ENCODE data around the gene HIKESHI. TPM values are rescaled to one million over a fixed set of nuclear protein-coding genes. Genes with fewer than 3 reads are reported as not detected.
"Not testable (repeated sequence)": the region's sequence is repeated elsewhere in the genome, so short reads cannot be mapped to it uniquely, and the experiment has no call there.

The HIKESHI gene
- polyA plus RNA-seq, 4 donors = 16.8 to 36.5 (median 24.5) TPM

DNA sequence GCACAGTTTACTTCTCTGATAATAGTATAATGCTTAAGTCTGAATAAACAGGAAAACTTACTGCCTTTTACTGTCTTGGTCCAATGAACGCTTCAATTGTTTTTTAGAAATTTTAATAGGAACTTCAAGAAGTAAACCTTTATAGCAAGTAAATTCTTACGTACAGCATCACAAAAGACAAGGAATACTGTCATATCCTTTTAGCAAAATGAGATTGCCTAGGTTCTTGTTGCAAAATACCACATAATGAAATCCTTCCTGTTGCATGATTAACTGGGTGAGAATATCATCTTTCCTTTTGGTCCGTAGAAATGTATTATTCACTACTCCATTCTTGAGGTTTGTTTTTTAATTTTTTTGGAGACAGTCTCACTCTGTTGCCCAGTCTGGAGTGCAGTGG, 22.3 kb upstream of the HIKESHI start:
- peaks cover 0 to 3% (median 2%) of the 10 kb centered on the region in 3 donors for H3K36me3 ChIP-seq (ENCODE audit: control insufficient read depth in 3 of 3, insufficient read depth in 2 of 3, low read depth in 1 of 3, low read length in 3 of 3)
- H3K4me1 ChIP-seq (ENCODE audit: control insufficient read depth in 3 of 3, insufficient read depth in 2 of 3, low read depth in 1 of 3, low read length in 2 of 3) = no peaks in the 10 kb centered on the region
- 98% methylated on average over 3 of the region's 3 CpGs for whole genome bisulfite sequencing, 3 donors
- H3K4me3 ChIP-seq (ENCODE audit: low read depth in 1 of 3, low read length in 3 of 3) = no peak overlapping the region
- H3K27ac ChIP-seq (ENCODE audit: low read depth in 1 of 3, low read length in 2 of 3) = no peak overlapping the region
- no peaks in the 10 kb centered on the region for H3K27me3 ChIP-seq (ENCODE audit: control insufficient read depth in 3 of 3, insufficient read depth in 3 of 3, low read length in 3 of 3)
- DNase-seq = no peak
- FAIRE-seq = no peak
- H3K9me3 ChIP-seq (ENCODE audit: control insufficient read depth in 2 of 2, insufficient read depth in 1 of 2, low read depth in 1 of 2, low read length in 1 of 2) = no peaks in the 10 kb centered on the region

GRCh38 chr11:86287468-86287796, 14.6 kb upstream of the HIKESHI start:
- Histone ChIP-seq H3K36me3 (ENCODE audit: control insufficient read depth in 3 of 3, insufficient read depth in 2 of 3, low read depth in 1 of 3, low read length in 3 of 3) (peaks cover 0 to 3% (median 0%) of the 10 kb centered on the region in 3 donors), H3K4me1 (ENCODE audit: control insufficient read depth in 3 of 3, insufficient read depth in 2 of 3, low read depth in 1 of 3, low read length in 2 of 3) (no peaks in the 10 kb centered on the region), H3K4me3 (ENCODE audit: low read depth in 1 of 3, low read length in 3 of 3) (no peak overlapping the region), H3K27me3 (ENCODE audit: control insufficient read depth in 3 of 3, insufficient read depth in 3 of 3, low read length in 3 of 3) (no peaks in the 10 kb centered on the region), H3K27ac (ENCODE audit: low read depth in 1 of 3, low read length in 2 of 3) (no peak overlapping the region), H3K9me3 (ENCODE audit: control insufficient read depth in 2 of 2, insufficient read depth in 1 of 2, low read depth in 1 of 2, low read length in 1 of 2) (no peaks in the 10 kb centered on the region)
- FAIRE-seq (no peak), DNase-seq (no peak)
- WGBS, 3 donors = 87 to 91% (median 89%) methylated on average over 2 of the region's 2 CpGs

GRCh38 chr11:86288776-86289507, 13.1 kb upstream of the HIKESHI start:
- no peaks in the 10 kb centered on the region for H3K27me3 ChIP-seq (ENCODE audit: control insufficient read depth in 3 of 3, insufficient read depth in 3 of 3, low read length in 3 of 3)
- no peaks in the 10 kb centered on the region for H3K9me3 ChIP-seq (ENCODE audit: control insufficient read depth in 2 of 2, insufficient read depth in 1 of 2, low read depth in 1 of 2, low read length in 1 of 2)
- no peak overlapping the region for H3K4me3 ChIP-seq (ENCODE audit: low read depth in 1 of 3, low read length in 3 of 3)
- WGBS, 3 donors = 69 to 79% (median 72%) methylated on average over 7 of the region's 7 CpGs
- FAIRE-seq (no peak), DNase-seq (no peak)
- H3K36me3 ChIP-seq (ENCODE audit: control insufficient read depth in 3 of 3, insufficient read depth in 2 of 3, low read depth in 1 of 3, low read length in 3 of 3) = peaks cover 0 to 3% (median 0%) of the 10 kb centered on the region in 3 donors
- no peaks in the 10 kb centered on the region for H3K4me1 ChIP-seq (ENCODE audit: control insufficient read depth in 3 of 3, insufficient read depth in 2 of 3, low read depth in 1 of 3, low read length in 2 of 3)
- H3K27ac ChIP-seq (ENCODE audit: low read depth in 1 of 3, low read length in 2 of 3) = no peak overlapping the region

GRCh38 chr11:86289508-86290280, 12.3 kb upstream of the HIKESHI start:
- not testable (repeated sequence) for H3K27me3 ChIP-seq (ENCODE audit: control insufficient read depth in 3 of 3, insufficient read depth in 3 of 3, low read length in 3 of 3); H3K36me3 ChIP-seq (ENCODE audit: control insufficient read depth in 3 of 3, insufficient read depth in 2 of 3, low read depth in 1 of 3, low read length in 3 of 3); H3K4me1 ChIP-seq (ENCODE audit: control insufficient read depth in 3 of 3, insufficient read depth in 2 of 3, low read depth in 1 of 3, low read length in 2 of 3); H3K9me3 ChIP-seq (ENCODE audit: control insufficient read depth in 2 of 2, insufficient read depth in 1 of 2, low read depth in 1 of 2, low read length in 1 of 2); FAIRE-seq; DNase-seq; H3K4me3 ChIP-seq (ENCODE audit: low read depth in 1 of 3, low read length in 3 of 3); H3K27ac ChIP-seq (ENCODE audit: low read depth in 1 of 3, low read length in 2 of 3)
- 84 to 89% (median 88%) methylated on average over 9 of the region's 9 CpGs for WGBS, 3 donors

DNA sequence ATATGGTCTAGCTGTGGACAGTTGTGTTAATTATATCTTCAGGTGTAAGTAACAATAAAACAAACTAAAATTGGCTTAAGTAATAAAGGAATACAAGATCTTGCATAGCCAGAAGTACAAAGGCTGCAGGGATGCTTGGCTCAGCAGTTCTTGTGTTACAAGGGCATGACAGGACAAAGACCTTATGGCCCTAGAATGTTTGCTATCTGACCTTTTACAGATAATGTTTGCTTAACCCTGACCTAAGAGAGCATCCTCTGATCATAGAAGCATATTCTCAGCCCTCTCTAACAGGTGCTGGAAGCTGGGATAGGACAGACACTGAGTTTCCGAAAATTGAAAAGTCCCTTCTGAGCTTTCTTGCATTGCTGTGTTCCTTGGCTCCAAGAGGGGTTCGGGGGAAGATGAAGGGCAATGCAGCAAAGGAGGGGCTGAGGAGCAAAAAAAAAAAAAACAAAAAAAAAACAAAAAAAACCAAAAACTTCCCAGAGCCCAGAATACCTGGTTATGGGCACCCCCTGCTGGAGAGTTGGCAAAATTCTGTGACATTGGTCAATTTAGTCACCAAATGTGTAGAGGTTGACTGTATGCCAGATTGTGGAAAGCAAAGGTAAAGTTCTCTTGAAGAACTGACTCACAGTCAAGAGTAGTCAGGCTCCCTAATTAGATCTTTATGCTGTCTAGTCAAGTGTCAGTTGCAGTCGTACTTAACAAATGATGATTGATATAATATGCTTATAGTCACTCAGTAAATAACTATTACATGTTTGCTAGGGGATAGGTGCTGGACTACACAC, 10.4 kb upstream of the HIKESHI start:
- Histone ChIP-seq H3K36me3 (ENCODE audit: control insufficient read depth in 3 of 3, insufficient read depth in 2 of 3, low read depth in 1 of 3, low read length in 3 of 3) (no peaks in the 10 kb centered on the region), H3K9me3 (ENCODE audit: control insufficient read depth in 2 of 2, insufficient read depth in 1 of 2, low read depth in 1 of 2, low read length in 1 of 2) (no peaks in the 10 kb centered on the region), H3K4me3 (ENCODE audit: low read depth in 1 of 3, low read length in 3 of 3) (no peak overlapping the region), H3K27me3 (ENCODE audit: control insufficient read depth in 3 of 3, insufficient read depth in 3 of 3, low read length in 3 of 3) (no peaks in the 10 kb centered on the region), H3K27ac (ENCODE audit: low read depth in 1 of 3, low read length in 2 of 3) (no peak overlapping the region), H3K4me1 (ENCODE audit: control insufficient read depth in 3 of 3, insufficient read depth in 2 of 3, low read depth in 1 of 3, low read length in 2 of 3) (no peaks in the 10 kb centered on the region)
- 33 to 41% (median 36%) methylated on average over 3 of the region's 3 CpGs for WGBS, 3 donors
- DNase-seq = peak; percentile 37 to 61
- no peak for FAIRE-seq

DNA sequence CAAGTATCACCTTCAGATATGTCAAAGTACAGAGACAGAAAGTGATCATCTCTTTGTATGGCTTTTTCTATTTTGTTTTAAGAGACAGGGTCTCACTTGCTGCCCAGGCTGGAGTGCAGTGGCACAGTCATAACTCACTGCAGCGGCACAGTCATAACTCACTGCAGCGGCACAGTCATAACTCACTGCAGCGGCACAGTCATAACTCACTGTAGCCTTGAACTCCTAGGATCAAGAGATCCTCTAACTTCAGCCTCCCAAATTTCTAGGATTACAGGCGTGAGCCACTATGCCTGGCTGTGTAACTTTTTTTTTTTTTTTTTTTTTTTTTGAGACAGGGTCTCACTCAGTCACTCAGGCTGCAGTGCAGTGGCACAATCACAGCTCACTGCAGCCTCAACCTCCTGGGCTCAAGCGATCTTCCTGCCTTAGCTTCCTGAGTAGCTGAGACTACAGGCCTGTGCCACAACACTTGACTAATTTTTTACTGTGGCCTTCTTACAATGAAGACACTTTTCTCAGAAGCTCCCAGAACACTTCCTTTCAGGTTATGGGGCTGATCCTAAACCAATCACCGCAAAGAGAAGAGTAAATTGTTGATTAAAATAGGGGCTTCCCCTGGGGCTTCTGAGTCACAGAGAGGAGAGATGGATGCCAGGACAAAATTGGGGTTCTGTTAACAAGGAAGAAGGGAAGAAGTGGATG, 9.0 kb upstream of the HIKESHI start:
- no peaks in the 10 kb centered on the region for H3K4me1 ChIP-seq (ENCODE audit: control insufficient read depth in 3 of 3, insufficient read depth in 2 of 3, low read depth in 1 of 3, low read length in 2 of 3)
- WGBS, 3 donors = 74 to 88% (median 82%) methylated on average over 6 of the region's 6 CpGs
- FAIRE-seq = no peak
- no peak overlapping the region for H3K4me3 ChIP-seq (ENCODE audit: low read depth in 1 of 3, low read length in 3 of 3)
- no peaks in the 10 kb centered on the region for H3K27me3 ChIP-seq (ENCODE audit: control insufficient read depth in 3 of 3, insufficient read depth in 3 of 3, low read length in 3 of 3)
- no peaks in the 10 kb centered on the region for H3K36me3 ChIP-seq (ENCODE audit: control insufficient read depth in 3 of 3, insufficient read depth in 2 of 3, low read depth in 1 of 3, low read length in 3 of 3)
- no peak for DNase-seq
- H3K9me3 ChIP-seq (ENCODE audit: control insufficient read depth in 2 of 2, insufficient read depth in 1 of 2, low read depth in 1 of 2, low read length in 1 of 2) = no peaks in the 10 kb centered on the region
- H3K27ac ChIP-seq (ENCODE audit: low read depth in 1 of 3, low read length in 2 of 3) = no peak overlapping the region

- Histone ChIP-seq H3K27ac (ENCODE audit: low read depth in 1 of 3, low read length in 2 of 3) (no peak overlapping the region), H3K4me1 (ENCODE audit: control insufficient read depth in 3 of 3, insufficient read depth in 2 of 3, low read depth in 1 of 3, low read length in 2 of 3) (no peaks in the 10 kb centered on the region), H3K9me3 (ENCODE audit: control insufficient read depth in 2 of 2, insufficient read depth in 1 of 2, low read depth in 1 of 2, low read length in 1 of 2) (no peaks in the 10 kb centered on the region), H3K27me3 (ENCODE audit: control insufficient read depth in 3 of 3, insufficient read depth in 3 of 3, low read length in 3 of 3) (no peaks in the 10 kb centered on the region), H3K4me3 (ENCODE audit: low read depth in 1 of 3, low read length in 3 of 3) (no peak overlapping the region), H3K36me3 (ENCODE audit: control insufficient read depth in 3 of 3, insufficient read depth in 2 of 3, low read depth in 1 of 3, low read length in 3 of 3) (no peaks in the 10 kb centered on the region)
- FAIRE-seq = no peak
- DNase-seq = no peak
These were observed 8.0 kb upstream of the HIKESHI start for GRCh38 chr11:86294026-86294425.

- WGBS, 3 donors = 1 to 4% (median 2%) methylated on average over 6 of the region's 6 CpGs
- FAIRE-seq (no peak), DNase-seq (no peak)
- H3K27me3 ChIP-seq (ENCODE audit: control insufficient read depth in 3 of 3, insufficient read depth in 3 of 3, low read length in 3 of 3) = no peaks in the 10 kb centered on the region
- no peaks in the 10 kb centered on the region for H3K9me3 ChIP-seq (ENCODE audit: control insufficient read depth in 2 of 2, insufficient read depth in 1 of 2, low read depth in 1 of 2, low read length in 1 of 2)
- peaks cover 0 to 4% (median 0%) of the 10 kb centered on the region in 3 donors for H3K4me1 ChIP-seq (ENCODE audit: control insufficient read depth in 3 of 3, insufficient read depth in 2 of 3, low read depth in 1 of 3, low read length in 2 of 3)
- H3K27ac ChIP-seq (ENCODE audit: low read depth in 1 of 3, low read length in 2 of 3) = no peak overlapping the region
- peaks cover 0 to 5% (median 0%) of the 10 kb centered on the region in 3 donors for H3K36me3 ChIP-seq (ENCODE audit: control insufficient read depth in 3 of 3, insufficient read depth in 2 of 3, low read depth in 1 of 3, low read length in 3 of 3)
- H3K4me3 ChIP-seq (ENCODE audit: low read depth in 1 of 3, low read length in 3 of 3) = peak overlapping the region; percentile 77 to 91 (median 82)
These were observed 323 bp upstream of the HIKESHI start for GRCh38 chr11:86301742-86302091.
